Thyroid gland (tissue), 4 donors: Measurements from ENCODE around the gene LTBR. TPM values are rescaled to one million over a fixed set of nuclear protein-coding genes. Genes with fewer than 3 reads are reported as not detected.
"Not testable (repeated sequence)": the region's sequence is repeated elsewhere in the genome, so short reads cannot be mapped to it uniquely, and the experiment has no call there.

Experiments
- DNase-seq, 2 donors: peaks; one replicate each; pipeline ENCODE4 v3.0.0-alpha.2; 2019
- H3K27ac ChIP-seq, 3 donors: fragments of 200-600 bp; sonication (generic); 1 replicate in 2 of 3; 2 replicates in 1 of 3; pipeline ENCODE4 v1.5.1; 2016 to 2019; ENCODE audit warnings: mild to moderate bottlenecking in 1 of 3, moderate library complexity in 1 of 3
- H3K27me3 ChIP-seq: fragments of 200-600 bp; sonication (generic); one replicate; pipeline ENCODE4 v1.5.1; 2019
- H3K36me3 ChIP-seq, 2 donors: fragments of 200-600 bp; sonication (generic); one replicate each; pipeline ENCODE4 v1.5.1; 2016 to 2019
- H3K4me1 ChIP-seq, 2 donors: fragments of 200-600 bp; sonication (generic); one replicate each; pipeline ENCODE4 v1.5.1; 2017 to 2019
- H3K4me3 ChIP-seq, 3 donors: fragments of 200-600 bp; sonication (generic); replicated peaks in 1 of 3; 1 replicate in 2 of 3; 2 replicates in 1 of 3; pipeline ENCODE4 v1.5.1; 2016; ENCODE audit warnings: mild to moderate bottlenecking in 1 of 3
- H3K9me3 ChIP-seq: fragments of 200-600 bp; sonication (generic); one replicate; pipeline ENCODE4 v1.5.1; 2017
- CTCF ChIP-seq, 6 experiments: fragments of 200-600 bp in 3 of 6; fragments of 450-650 bp in 3 of 6; sonication (generic) in 3 of 6; IDR thresholded peaks; one replicate each; pipeline ENCODE4 v1.5.1; 2016 to 2019; ENCODE audit warnings: antibody characterized with exemption in 6 of 6, mild to moderate bottlenecking in 2 of 6, inconsistent platforms in 1 of 6, moderate library complexity in 1 of 6
- POLR2A ChIP-seq, 2 donors: fragments of 450-650 bp; IDR thresholded peaks; one replicate each; pipeline ENCODE4 v1.6.1; 2017; ENCODE audit warnings: antibody characterized with exemption in 2 of 2, mild to moderate bottlenecking in 2 of 2, moderate library complexity in 1 of 2
- WGBS, 2 donors: methylation state at CpG; one replicate each; pipeline ENCODE4 v1.1.5; 2017; 5-methylcytosine and 5-hydroxymethylcytosine counted together
- intact Hi-C: fragments of 100-400 bp; cut with DNase I; formaldehyde crosslinking; loops from one replicate; pipeline ENCODE4 v1.15.1; 2023
- total RNA-seq, 4 donors: library from RNA; depleted of rRNA; stranded (reverse); fragments of >200 nt; gene quantifications; one replicate each; pipeline ENCODE4 v1.2.3, GENCODE V29; 2016

Gene LTBR
- total RNA-seq, 4 donors from 2014 or later = 152 to 215 (median 178) TPM

GRCh38 chr12:6343518-6343917, 40.4 kb upstream of the LTBR start:
- intact Hi-C loops = no loop called here
- H3K27ac ChIP-seq = peak overlapping the region; percentile 14 to 100 (median 100)
- no peak overlapping the region for H3K4me3 ChIP-seq
- peaks cover 35 to 70% of the 10 kb centered on the region in 2 donors for H3K4me1 ChIP-seq
- TF ChIP-seq CTCF (IDR thresholded peaks at IDR 0.05) (no peak), POLR2A (IDR thresholded peaks at IDR 0.05) (no peak)
- DNase-seq = no peak
- WGBS, 2 donors = 56 to 65% methylated on average over 5 of the region's 5 CpGs
- no peaks in the 10 kb centered on the region for H3K27me3 ChIP-seq
- no peaks in the 10 kb centered on the region for H3K36me3 ChIP-seq
- no peaks in the 10 kb centered on the region for H3K9me3 ChIP-seq

- WGBS, 2 donors = 94 to 98% methylated on average over 11 of the region's 11 CpGs
- Histone ChIP-seq H3K4me1 (peaks cover 29 to 64% of the 10 kb centered on the region in 2 donors), H3K27ac (peak overlapping the region in 1 of 3 donors; percentile 100)
- H3K4me3 ChIP-seq, H3K9me3 ChIP-seq, H3K27me3 ChIP-seq, intact Hi-C loops, H3K36me3 ChIP-seq, DNase-seq: not testable (repeated sequence)
These were observed 39.8 kb upstream of the LTBR start for GRCh38 chr12:6344101-6344660.

GRCh38 chr12:6345319-6346091, 38.5 kb upstream of the LTBR start:
- Histone ChIP-seq H3K4me1 (peaks cover 20 to 61% of the 10 kb centered on the region in 2 donors), H3K27me3 (no peaks in the 10 kb centered on the region), H3K36me3 (no peaks in the 10 kb centered on the region), H3K4me3 (no peak overlapping the region), H3K27ac (peak overlapping the region; percentile 30 to 84 (median 78)), H3K9me3 (no peaks in the 10 kb centered on the region)
- intact Hi-C loops = no loop called here
- WGBS, 2 donors = 75 to 80% methylated on average over 9 to 10 of the region's 10 CpGs
- DNase-seq = no peak
- TF ChIP-seq POLR2A (IDR thresholded peaks at IDR 0.05) = no peak
- TF ChIP-seq CTCF (IDR thresholded peaks at IDR 0.05) = no peak

- H3K27ac ChIP-seq = peak overlapping the region in 2 of 3 donors; percentile 78 to 84
- no peak for DNase-seq
- TF ChIP-seq CTCF (IDR thresholded peaks at IDR 0.05) = no peak
- TF ChIP-seq POLR2A (IDR thresholded peaks at IDR 0.05) = no peak
- no peak overlapping the region for H3K4me3 ChIP-seq
- intact Hi-C loops = no loop called here
- H3K36me3 ChIP-seq = no peaks in the 10 kb centered on the region
- WGBS, 2 donors = 96% methylated on average over 4 to 5 of the region's 5 CpGs
- peaks cover 20 to 62% of the 10 kb centered on the region in 2 donors for H3K4me1 ChIP-seq
- H3K27me3 ChIP-seq = no peaks in the 10 kb centered on the region
- no peaks in the 10 kb centered on the region for H3K9me3 ChIP-seq
These were observed 37.6 kb upstream of the LTBR start for GRCh38 chr12:6346235-6346832.

- no peaks in the 10 kb centered on the region for H3K36me3 ChIP-seq
- no peak overlapping the region for H3K4me3 ChIP-seq
- 83 to 91% methylated on average over 8 of the region's 8 CpGs for WGBS, 2 donors
- intact Hi-C loops = no loop called here
- H3K27ac ChIP-seq = peak overlapping the region; percentile 65 to 84 (median 78)
- no peak for DNase-seq
- no peak for TF ChIP-seq CTCF (IDR thresholded peaks at IDR 0.05)
- TF ChIP-seq POLR2A (IDR thresholded peaks at IDR 0.05) = no peak
- H3K4me1 ChIP-seq = peaks cover 20 to 68% of the 10 kb centered on the region in 2 donors
- H3K27me3 ChIP-seq = no peaks in the 10 kb centered on the region
- H3K9me3 ChIP-seq = no peaks in the 10 kb centered on the region
These were observed 37.0 kb upstream of the LTBR start for GRCh38 chr12:6346942-6347341.
